Endometrium (tissue), 2 donors: ENCODE data around the gene TMEM59.
"Not testable (repeated sequence)": the region's sequence is repeated elsewhere in the genome, so short reads cannot be mapped to it uniquely, and the experiment has no call there.

Experiments
- FAIRE-seq: peaks from 2 replicates; lab custom pipeline; 2012; peaks lifted over from hg19 to GRCh38; lab: Jason Lieb, UNC
- donor health status: control.
- donor health status: control.

TMEM59 gene

DNA sequence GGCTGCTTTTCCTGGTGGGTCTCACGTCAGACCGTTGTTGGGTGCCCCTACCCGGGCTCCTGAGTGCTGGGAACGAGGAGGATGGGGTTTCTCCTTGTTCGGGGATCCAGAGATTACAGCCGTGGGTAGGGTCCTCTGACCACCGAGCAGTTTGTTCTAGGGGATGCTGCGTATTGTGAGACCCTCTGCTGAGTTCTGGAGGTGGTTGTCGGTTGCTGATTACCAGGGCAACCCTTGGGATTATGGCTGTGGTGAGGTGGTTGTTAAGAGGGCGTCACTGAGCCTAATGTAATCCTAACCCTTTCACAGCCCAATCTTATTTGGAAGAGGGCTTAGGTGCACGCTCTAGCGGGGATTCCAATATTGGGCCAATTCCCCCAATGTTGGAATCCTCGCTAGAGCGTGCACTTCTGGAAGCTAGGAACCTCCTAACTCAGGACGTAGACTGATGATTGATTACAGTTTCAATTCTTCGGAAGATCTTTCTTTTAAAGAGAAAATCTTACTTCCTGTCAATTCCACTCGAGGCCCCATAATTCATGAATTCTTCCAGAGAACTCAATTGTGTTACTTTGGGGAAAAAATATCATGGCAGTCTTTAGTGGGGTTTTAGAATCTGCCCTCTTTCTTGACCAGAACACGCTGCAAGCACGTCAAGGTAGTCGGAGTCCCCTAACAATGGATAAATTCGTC is 887 bp upstream of the TMEM59 start:
- FAIRE-seq, result no peak

DNA sequence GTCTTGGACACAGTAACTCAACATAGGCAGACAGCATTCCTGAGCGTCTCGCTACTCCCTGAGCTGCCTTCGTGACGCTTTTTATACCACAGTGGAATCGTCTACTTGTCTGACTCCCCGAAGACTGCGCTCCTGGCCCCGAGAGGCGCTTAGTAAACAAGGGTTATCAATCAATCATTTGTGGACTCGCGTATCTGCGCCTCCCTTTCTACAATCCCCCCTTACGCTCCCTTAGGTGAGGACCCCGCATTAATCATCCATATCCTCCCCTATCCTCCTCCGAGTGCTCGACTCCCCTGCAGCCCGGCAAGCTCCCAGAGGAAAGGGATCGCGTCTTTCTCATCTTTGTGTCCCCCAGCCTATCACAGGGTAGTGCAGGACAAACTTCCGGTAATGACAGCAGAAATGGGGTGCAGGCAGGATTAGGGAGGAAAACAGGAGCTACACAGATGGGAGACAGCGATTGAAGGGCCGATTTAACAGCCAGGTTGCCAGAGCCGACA is 522 bp downstream of the TMEM59 start:
- no peak for FAIRE-seq

DNA sequence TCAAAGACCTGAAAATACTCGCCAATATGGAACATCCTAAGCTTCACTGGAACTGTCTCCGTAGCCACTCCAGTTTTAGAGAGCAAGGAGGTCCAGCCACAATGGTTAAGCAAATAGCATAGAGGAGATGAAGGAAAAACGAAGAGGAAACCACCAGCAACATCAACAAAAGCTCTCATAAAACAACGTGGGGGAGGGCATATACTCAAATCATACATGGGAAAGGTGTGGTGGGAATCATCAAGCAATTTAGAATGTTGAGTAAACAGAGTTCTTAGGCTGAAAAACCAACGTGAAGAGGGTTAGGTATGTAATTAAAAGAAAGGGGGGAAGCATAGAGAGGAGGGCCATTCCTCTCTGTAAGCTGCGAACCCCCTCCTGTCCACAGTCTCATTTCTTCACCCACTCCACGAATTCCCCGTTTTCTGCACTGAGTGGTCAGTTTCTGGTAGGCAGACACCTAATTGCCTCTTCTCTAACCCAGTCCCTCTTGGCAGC is 1.0 kb downstream of the TMEM59 start:
- no peak for FAIRE-seq

DNA sequence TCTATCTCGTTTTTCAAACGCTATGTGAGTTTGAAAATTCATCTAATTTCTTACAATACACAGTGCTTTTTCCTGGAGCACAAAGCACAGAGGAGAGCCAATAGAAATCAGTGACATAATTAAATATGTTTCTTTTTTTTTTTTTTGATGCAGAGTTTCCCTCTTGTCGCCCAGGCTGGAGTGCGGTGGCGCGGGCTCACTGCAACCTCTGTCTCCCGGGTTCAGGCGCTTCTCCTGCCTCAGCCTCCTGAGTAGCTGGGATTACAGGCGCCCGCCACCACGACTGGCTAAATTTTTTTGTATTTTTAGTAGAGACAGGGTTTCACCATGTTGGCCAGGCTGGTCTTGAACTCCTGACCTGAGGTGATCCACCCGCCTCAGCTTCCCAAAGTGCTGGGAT is 2.6 kb downstream of the TMEM59 start:
- FAIRE-seq, result not testable (repeated sequence)

DNA sequence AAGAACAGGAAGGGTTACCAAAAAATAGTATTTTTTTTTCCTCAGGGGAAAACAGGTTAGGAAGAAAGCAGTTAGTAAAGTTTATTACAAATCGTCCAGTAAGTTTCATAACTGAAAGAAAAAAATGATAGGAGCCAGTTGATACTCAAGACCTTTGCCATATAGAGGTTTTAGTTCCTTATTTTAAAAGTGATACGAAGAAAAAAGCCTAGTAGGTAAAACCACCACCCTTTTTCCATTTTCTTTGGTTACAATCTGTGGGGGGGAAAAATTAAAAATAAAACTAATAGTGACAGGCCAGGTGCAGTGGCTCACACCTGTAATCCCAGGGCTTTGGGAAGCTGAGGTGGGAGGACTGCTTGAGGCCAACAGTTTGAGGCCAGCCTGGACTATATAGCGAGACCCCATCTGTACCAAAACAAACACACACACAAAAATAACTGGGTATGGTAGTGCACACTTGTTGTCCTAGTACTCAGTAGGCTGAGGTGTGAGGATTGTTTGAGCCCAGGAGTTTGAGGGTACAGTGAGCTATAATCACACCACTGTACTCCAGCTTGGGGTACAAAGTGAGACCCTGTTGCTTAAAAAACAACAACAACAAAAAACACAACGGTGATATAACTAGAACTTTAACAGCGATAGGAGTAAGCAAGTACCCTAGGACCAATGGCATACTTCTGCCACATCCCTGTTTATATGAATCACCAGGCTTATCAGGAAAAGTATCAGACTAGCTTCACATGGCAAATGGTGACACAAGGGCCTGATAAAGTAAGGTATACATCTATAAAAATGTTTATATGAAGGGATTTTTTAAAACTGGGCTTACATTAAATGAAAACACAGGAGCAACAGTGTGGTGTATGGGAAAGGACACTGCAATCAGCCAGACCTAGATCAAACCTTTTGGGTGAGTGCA is 5.4 kb downstream of the TMEM59 start:
- FAIRE-seq, result no peak

DNA sequence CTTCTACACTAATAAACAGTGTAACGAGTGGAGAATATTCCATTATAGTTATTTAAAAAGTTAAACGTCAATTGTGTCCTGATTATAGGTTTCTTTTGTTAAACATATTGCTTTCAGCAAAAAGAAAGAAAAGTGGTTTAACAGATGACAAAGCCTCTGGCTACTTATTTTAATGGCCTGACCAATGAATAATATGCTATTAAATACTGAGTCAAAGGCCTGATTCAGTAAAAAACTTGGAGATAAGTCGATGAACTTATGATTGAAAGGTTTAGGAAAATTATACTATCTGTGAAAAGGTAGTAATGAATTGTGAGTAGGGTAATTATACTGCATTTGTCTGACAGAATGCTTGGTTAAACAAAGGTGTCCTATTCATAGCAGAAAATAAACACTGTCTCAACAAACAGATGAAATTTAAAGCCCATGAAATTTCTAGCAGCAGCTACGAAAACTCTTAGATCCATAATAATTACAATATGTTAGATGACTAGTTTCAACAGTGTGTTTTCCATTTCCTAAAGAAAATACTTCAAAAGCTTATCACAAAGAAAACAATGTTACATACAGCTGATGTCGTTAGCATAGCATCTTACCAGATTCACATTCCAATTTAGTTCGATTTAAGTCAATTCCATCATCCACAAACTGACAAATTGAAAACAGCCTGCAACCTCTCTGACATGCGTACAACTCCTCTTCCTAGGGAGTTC is 6.2 kb downstream of the TMEM59 start:
- no peak for FAIRE-seq

DNA sequence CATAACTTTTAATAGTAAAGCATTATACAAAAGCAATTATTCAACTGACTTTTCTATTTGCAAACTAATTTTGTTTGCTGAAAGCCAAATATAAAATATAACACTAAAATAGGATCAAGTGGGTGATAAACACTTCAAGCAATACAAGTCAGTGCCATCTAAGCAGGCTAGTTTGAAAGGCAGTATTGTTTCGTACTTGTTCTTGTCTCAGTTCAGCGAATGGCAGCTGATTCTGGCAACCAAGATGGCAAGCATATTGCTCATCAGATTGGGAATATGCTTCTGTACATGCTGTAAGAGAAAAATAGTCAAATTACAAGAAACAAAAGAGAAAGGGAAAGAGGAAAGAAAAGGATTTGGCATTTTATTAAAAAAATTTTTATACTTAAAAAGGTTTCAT is 7.5 kb downstream of the TMEM59 start:
- FAIRE-seq, result no peak

DNA sequence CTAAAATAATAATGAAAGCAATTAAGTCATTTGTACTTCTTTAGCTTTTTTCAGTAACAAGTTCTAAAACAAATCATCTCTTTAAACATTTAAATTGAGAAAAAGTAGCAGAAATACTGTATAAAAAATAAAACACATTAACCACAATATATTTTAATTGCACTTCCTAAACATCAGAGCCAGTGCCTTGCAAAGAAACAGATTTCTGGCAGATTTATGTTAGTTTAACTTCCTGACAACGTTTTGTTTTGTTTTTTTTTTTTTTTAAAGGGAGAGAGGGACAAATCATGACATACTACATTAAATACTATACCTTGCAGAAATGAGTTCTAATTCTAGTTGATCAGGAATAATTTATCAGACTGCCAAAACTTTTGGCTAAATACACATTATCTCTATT is 11.2 kb downstream of the TMEM59 start:
- FAIRE-seq, result no peak

DNA sequence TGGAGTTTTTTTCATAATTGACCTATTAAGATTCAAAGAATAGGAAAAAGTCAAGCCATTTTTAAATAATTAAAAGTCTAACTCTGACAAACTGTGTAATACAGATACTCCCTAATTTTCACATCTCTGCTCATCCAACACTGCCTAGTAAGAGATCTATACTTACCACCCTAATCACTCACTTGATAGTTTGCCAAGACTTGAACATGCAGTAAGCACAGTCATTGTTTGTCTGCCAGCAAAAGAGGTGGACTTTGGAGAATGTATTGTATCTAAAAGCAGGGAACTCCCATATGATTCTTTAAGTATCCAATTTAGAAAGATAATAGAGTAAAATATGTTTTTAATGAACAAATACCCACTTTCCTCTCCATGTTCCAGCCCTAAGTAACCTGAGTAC is 15.5 kb downstream of the TMEM59 start:
- no peak for FAIRE-seq

DNA sequence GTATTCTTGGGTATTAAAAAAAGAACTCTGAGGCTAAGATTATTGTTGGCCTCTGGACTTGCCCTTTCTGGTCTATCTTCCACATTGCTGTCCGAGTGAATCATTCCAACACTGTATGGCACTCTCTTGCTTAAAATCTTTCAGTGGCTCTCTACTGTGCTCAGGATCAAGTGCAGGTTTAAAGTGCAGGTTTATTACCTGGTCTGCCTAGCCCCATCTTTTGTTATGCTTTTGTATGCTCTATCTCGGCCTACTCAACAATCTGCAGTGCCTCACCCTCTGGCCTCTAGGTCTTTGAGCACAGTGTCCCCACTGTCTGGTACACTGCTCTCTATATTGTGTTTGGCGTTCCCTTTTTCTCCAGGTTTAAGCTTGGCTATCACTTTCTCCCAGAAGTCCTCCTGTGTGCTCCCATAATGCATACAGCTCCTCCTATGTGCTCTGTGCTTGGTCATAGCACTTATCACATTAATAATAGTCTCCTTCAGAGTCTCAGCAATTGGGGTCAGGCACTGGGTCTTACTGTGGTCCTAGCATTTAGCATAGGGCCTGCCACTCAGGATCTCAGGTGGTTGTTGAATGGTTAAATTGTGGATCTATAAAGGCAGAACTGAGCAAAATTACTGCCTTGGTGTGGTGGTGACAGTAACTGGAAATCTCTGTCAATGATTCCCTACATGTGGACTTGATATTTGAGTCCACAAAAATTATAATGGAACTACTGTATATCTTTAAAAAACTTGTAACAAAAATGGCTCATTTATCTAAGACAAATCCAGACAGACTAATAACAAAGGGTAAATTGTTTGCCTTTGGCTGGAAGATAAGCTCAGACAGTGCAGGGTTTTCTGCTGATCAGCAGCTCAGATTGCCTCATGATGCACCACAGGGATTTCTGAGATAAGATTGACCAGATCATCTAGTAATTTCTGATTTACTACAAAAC is 24.4 kb downstream of the TMEM59 start:
- FAIRE-seq, result no peak

DNA sequence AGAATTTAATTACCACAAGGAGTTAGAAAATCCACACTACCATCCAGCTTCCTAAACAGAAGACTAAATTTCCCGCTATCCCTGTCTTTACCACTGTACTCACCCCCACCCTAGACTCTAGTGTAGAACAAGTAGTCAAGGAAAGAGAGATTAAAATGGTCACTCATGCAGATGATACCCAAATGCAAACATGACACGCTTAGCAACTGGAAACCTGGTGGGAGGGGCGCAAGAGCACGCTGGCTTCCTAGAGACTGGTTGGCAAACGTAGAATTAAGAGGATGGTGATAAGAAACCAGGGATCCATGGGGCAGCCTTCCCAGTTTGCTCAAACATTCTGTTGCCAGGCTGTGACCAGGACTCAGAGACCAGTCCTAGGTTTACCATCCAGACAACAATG is 25.2 kb downstream of the TMEM59 start:
- no peak for FAIRE-seq

DNA sequence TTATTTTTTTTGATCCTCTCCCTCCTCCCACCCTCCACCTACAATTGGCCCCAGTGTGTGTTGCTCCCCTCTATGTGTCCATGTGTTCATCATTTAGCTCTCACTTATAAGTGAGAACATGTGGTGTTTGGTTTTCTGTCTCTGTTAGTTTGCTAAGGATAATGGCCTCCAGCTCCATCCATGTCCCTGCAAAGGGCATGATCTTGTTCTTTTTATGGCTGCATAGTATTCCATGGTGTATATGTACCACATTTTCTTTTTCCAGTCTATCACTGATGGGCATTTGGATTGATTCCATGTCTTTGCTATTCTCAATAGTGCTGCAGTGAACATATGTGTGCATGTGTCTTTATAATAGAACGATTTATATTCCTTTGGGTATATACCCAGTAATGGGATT is 28.2 kb downstream of the TMEM59 start:
- not testable (repeated sequence) for FAIRE-seq

DNA sequence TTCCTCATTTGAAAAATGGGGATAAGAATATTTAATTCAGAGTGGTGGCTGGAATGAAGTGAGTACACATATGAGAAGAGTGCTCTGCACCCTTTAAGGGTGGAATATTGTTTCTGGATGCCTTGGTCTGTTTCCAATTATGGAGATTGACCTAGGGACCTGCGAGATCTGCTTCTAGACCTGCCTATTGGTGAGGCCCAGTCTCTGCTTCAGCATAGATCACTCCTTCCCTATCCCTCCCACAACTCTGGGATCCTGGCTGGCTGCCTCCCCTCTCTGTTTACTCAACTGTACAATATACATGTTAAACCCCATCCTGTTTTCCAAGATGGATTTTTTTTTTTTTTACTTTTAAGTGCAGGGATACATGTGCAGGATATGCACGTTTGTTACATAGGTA is 28.6 kb downstream of the TMEM59 start:
- FAIRE-seq, result no peak

DNA sequence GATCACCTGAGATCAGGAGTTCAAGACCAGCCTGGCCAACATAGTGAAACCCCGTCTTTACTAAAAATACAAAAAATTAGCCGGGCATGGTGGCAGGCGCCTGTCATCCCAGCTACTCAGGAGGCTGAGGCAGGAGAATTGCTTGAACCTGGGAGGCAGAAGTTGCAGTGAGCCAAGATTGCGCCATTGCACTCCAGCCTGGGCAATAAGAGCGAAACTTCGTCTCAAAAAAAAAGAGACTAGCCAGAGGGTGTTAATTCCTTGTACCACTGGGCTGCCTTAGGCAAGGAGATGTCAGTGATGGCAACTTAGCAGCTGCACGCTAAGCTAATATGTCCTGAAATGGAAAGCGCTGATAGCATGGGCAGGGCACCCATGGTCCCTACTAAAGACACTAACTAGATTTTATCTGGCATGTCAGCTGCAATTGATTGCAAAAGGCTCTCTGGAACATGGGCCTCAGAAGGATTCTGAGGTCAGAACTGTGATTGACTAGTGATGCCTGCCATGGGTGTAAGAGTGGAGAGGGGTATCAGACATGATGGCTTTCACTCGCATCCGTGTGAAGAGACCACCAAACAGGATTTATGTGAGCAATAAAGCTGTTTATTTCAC is 33.3 kb downstream of the TMEM59 start:
- not testable (repeated sequence) for FAIRE-seq

DNA sequence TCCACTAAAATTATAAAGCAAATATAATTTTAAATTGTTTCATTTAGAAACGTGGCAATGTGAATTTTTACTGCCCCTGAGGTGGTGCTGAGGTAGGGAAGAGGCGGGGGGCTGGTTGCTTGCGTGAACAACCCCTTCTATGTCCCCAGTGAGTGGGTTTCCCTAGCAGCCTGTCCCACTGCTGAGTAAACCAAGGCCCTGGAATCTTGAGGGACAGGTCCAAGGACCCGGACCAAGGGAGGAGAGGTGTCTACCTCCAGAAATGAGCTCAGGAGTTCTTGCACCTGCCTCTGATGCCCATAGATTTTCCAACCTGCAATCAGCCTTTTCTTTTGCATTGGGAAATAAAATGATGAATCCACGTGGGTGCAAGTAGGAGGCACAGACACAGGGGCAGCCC is 34.4 kb downstream of the TMEM59 start:
- no peak for FAIRE-seq

DNA sequence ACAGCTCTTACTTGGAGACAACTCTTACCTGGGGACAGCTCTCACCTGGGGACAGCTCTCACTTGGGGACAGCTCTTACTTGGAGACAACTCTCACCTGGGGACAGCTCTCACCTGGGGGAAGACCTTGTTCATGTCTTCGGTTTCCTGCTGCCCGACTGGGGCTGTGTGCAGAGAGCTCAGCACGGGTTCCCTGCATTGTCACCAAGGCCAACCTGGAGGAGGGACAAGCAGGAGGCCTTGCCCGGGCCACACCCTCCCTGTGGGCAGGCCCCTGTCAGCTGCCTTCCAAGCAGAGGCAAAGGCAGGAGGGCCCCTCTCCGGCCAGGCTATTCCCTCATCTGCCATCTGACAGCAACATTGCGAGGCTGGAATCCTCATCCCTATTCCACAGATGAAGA is 35.0 kb downstream of the TMEM59 start, which contains the start of gene LDLRAD1:
Gene LDLRAD1, minus strand, starts transcription at position 208 of the 400 bp plus-strand sequence. Its CDS starts 74 bp downstream, at position 134.
- FAIRE-seq, result no peak

DNA sequence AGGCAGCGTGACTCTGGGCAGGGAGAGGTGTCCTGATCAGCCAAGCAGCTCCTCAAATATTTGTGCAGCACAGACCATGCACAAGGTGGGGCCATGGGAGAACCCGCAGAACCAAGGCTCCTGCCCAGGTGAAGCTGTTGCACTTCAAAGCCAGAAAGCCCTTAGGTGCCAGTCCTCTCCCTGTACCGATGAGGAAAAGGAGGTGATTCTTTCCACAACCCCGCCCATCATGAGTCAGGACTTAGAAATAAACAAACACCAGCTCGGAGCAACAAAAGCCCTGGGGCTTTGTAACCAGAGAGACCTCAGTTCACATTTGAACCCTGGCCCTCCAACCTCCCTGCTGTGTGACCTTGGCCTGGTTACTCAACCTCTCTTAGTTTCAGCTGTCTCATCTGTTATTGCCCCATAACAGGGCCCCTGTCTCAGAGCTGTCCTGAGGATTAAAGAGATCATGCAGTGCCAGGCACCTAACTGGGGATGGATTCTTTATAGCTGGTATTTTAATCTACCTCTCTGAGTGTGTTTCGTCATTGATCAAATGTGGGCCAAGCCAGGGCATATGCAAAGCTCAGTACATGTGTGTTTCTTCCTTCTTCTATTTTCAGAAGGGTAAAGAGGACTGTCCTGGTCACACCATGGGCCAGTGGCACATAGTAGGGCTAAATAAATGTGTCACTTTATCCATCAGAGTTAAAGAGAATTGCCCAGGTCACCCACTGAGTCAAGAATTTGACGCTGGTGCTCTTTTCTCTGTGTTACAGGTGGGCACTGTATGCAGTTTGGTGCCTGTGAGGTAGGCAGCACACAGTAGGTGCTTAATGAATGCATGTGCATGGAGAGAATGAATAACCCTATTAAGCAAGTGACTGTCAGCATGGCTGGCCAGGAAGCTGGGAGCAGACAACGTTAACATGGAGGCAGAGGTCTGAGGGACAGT is 36.4 kb downstream of the TMEM59 start:
- no peak for FAIRE-seq

DNA sequence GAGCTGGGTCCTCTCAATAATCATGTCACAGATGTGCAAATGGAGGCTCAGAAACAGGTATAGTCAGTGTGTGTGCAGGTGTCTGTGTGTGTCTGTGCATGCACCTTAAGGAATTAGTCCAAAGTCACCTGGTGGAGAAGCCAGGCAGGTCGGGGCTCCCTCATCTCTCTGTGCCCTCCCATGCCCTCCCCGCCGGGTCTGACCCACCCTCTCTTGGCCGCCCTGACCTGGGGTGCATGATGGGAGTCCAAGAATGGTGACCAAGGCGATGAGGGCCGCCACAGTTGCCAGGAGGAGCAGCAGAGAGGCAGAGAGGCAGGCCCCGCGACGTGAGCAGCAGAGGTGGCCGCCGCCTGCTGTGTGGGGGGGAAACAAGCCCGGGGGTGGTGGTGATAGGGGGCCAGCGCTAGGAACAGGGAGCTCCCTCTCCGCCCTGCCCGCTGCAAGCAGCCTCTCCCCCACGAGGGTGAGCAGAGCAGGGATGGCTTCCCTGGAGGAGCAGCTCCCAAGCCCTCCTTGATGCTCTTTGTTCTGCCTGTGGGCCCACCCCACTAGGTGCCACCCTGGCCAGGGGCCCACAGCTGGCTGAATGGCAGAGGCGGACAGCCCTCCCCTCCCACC is 38.9 kb downstream of the TMEM59 start:
- no peak for FAIRE-seq

DNA sequence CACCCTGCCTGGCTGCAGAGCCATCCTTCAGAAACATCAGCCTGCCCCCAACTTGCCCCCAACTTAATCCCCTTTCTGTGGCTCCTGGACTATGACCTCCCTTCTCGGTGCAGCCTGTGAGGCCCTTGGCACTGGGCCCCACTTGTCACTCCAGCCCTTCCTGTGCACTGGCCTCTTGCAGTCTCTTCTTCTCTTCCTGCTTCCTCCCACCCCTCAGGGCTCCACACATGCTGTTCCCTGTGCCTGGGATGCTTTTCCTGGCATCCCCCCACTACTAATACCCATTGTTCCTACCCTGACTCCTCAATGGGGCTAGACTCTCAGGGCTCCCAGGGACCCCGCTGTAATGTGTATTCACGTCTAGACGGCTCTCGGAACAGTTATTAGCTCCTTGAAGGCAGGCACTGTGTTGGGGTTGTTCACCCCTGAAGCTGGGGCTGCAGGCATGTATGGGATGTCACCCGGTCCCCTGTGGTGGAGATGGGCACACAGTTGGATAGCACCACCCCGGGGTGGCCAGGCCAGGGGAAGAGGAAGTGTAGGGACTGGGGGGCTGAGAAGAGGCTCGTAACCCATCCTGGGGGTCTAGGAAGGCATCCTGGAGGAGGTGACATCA is 39.5 kb downstream of the TMEM59 start:
- no peak for FAIRE-seq
